OCI-LY7 (cell line): ENCODE measurements around the gene SIRPA.

ENCODE experiments used
- CTCF ChIP-seq: fragments of 200-600 bp; sonication (generic); conservative IDR thresholded peaks from 2 replicates; pipeline ENCODE4 v1.5.1; 2014; ENCODE audit warnings: mild to moderate bottlenecking, antibody characterized with exemption, low read length, moderate library complexity, mixed read lengths
- EZH2phosphoT487 ChIP-seq: fragments of 200-600 bp; sonication (generic); IDR thresholded peaks from 2 replicates; pipeline ENCODE4 v1.6.1; 2018; ENCODE audit warnings: low read depth, borderline replicate concordance, mild to moderate bottlenecking, mixed run types, antibody characterized with exemption, low read length, moderate library complexity, mixed read lengths

- TF ChIP-seq CTCF (no peak), EZH2phosphoT487 (no peak)
Observed at GRCh38 chr20:1872459-1873097, 22.6 kb upstream of the SIRPA start.
